ENCODE measurements around the gene PSMB4.
"Not testable (repeated sequence)": the region's sequence is repeated elsewhere in the genome, so short reads cannot be mapped to it uniquely, and the experiment has no call there.

PSMB4 gene

DNA sequence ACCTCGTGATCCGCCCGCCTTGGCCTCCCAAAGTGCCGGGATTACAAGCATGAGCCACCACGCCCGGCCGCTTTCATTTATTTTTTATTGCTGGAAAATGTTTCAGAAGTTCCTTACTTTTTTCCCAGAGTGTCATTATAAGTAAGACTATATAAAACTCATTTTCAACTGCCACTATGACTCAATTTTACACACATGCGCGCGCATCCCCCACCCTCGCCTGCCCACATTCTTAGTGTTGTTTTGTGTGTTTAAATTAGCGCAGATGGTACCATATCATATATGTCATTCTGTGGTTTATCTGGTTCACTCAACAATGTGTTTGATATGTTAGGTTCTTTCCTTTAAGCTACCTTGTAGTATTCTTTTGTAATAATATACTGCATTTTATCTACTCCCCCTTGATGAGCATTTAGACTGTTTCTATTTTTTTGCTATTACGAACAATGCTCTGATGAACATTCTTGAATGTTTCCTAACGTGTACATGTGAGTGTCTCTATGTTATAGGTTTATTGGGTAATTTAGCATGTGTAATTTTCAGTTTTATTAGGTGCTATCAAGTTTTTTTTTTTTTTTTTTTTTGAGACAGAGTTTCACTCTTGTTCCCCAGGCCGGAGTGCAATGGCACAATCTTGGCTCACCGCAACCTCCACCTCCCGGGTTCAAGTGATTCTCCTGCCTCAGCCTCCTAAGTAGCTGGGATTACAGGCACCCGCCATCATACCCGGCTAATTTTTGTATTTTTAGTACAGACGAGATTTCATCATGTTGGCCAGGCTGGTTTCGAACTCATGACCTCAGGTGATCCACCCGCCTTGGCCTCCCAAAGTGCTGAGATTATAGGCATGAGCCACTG is 8.9 kb upstream of the PSMB4 start:
- not testable (repeated sequence) for DNase-seq (ENCODE audit: low read depth in 2 of 2)

DNA sequence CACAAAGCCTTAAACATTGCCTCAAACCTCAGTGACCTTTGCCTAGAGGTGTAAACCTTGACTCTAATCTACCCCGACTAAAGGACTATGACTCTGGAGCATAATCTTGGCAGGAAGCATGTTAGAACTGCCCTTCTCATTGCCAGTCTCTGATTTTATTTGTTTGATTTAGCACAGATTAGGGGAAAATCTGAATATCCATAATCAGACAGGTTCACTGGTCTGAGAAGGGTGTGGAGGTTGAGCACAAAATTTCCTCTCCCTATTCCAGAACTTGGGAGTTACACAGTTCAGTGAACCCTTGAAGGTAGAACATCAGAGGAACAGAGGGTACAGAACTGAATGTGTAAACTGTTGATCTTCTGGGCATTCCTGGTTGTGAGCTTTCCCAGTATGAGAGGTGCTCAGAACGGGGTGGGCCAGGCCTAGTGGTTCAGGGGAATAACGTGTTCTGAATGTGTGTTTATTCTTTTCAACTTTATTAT is 8.3 kb upstream of the PSMB4 start:
- no peak for DNase-seq (ENCODE audit: low read depth in 2 of 2)

GRCh38 chr1:151393583-151393982 is 5.8 kb upstream of the PSMB4 start:
- no peak for DNase-seq (ENCODE audit: low read depth in 2 of 2)

DNA sequence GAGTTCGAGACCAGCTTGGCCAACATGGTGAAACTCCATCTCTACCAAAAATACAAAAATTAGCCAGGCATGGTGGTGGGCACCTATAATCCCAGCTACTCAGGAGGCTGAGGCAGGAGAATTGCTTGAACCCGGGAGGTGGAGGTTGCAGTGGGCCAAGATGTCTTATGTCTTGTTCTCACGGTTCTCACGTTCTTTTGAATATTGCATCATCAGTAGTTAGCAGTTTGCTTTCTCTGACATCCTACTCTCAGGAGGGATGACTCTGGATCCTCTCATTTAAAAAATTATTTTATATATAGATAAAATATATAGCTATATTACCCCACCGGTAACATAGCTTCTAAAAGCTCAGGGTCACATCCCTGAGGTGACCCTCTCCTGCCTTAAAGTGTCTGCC is 3.1 kb upstream of the PSMB4 start:
- not testable (repeated sequence) for DNase-seq (ENCODE audit: low read depth in 2 of 2)

- no peak for DNase-seq (ENCODE audit: low read depth in 2 of 2)
Measured at GRCh38 chr1:151401125-151401788, 1.9 kb downstream of the PSMB4 start.

DNA sequence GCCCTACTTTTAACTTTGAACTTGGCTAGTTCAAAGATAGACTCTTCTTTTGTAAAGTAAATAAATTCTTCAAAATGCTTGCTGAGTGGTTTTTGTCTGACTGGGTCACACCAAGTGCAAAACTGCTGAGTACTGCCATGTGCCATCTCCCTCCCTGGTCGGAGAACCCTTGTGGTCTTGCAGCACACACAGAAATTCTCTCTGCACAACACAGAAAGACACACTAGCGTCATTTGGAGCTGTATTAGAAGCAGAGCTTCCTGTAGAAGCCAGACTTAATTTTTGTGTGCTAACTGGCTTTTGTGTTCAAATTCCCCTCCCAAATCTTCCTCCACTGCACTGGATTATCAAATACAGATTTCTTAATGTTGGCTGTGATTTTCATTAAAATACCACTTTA is 2.5 kb downstream of the PSMB4 start:
- no peak for DNase-seq (ENCODE audit: low read depth in 2 of 2)

DNA sequence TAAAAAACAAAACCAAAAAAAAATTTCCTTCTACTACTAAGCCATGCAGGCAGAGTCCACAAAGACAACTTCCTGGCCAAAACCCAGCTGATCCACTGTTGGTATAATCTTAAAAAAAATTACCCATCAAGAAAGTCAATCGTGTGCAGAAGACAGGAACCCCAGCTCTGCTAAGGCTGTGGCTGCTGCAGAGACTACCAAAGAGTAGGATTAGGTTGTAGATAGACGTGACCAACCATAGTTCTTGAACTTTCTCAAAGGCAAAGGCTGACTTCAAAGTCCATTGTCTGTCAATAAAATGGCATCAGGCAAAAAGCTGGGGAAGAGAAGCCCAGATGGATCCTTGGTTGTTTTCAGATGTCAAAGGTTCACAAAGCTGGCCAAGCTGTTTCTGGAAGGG is 3.4 kb downstream of the PSMB4 start:
- no peak for DNase-seq (ENCODE audit: low read depth in 2 of 2)

DNA sequence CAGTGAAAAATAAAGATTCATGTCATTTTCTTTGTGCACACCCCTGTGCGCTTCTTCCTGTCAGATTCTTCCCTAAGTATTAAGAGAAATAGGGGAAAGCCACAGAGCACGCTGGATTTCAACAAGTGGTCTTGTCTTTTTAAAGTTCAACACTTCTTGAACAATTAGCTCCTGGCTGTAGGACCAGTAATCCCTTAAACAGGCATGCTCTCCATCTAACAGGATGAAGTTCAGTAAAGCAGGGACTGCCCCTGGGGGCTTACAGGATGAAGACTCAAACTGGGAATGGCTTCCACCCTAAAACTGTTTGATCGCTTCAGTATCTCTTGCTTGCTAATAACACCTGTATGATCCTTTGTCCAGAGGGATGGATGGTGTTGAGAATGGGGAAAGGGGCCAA is 4.2 kb downstream of the PSMB4 start:
- DNase-seq (ENCODE audit: low read depth in 2 of 2) = no peak

DNA sequence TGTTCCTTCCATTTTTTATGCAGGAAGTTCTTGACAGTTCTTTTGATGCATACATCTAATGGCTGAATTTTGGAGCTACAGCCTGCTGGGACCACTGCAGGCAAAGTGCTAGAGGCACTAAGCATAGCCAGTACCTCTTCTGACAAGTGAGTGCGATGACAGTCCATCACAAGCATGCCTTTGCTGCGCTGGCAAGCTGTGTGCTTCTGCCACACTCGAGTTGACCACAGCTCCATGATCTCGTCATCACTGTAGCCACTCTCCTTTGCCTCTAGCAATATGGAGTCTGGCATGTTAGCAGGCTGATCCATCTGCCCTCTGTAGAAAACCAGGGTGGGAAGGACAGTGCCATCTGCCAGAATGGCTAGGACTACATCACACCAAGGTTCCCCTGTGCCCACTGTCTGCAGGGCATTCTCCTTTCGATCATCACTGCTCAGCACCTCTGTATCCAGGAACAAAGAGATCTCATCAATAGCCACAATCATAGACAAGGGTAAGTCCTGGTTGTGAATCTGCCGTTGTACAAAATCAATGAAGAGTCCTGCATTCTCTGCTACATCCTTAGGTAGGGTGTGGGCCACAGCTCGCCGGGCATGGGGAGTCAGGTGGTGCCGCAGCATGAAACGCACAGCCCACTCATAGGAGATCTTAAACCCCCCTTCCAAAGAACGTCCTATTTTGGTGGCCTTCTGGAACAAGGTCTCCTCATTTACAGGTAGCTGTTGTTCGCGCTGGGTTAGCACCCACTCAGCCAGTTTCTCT is 6.0 kb downstream of the PSMB4 start:
- DNase-seq (ENCODE audit: low read depth in 2 of 2) = no peak

DNA sequence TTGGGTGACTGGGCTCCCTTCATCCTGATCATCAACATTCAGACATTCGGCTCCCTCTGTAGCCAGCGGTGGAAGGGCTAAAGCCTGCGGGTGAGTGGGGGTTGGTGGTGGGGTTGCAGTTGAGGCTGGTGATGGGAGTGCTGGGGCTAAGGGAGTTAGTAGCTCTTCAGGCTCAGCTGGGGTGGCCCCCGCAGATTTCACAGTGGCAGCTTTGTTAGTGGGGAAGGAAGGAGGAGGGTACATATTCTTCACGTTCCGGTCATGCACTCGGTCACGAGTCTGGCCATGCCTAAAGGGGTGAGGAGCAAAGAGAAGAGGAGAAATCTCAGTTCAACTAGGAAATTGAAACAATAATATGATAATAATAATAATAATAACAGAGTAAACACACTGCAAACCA is 6.8 kb downstream of the PSMB4 start:
- DNase-seq (ENCODE audit: low read depth in 2 of 2) = no peak

- no peak for DNase-seq (ENCODE audit: low read depth in 2 of 2)
Measured at GRCh38 chr1:151407304-151407703, 7.9 kb downstream of the PSMB4 start.

GRCh38 chr1:151408891-151409290 is 9.5 kb downstream of the PSMB4 start:
- no peak for DNase-seq (ENCODE audit: low read depth in 2 of 2)

DNA sequence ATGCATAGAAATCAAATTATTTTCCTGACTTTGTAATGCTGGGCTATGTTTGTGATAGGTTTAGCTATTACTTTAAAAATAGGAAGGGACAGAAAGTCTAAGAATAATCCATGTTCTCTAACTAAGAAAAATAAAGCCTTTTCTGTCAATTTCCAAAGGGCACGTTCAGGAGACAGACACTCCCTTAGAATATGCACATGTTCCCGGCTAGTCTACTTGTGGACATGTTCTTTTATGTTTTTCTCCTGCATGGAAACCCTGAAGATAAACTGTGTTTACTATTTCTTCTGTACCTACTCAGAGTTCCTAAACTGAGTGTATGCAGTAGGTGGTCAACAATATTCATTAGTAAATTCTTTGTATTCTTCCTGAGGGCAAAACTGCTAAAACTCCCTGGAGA is 12.5 kb downstream of the PSMB4 start:
- DNase-seq (ENCODE audit: low read depth in 2 of 2) = no peak

- no peak for DNase-seq (ENCODE audit: low read depth in 2 of 2)
Measured at GRCh38 chr1:151416231-151416630, 16.9 kb downstream of the PSMB4 start.

DNA sequence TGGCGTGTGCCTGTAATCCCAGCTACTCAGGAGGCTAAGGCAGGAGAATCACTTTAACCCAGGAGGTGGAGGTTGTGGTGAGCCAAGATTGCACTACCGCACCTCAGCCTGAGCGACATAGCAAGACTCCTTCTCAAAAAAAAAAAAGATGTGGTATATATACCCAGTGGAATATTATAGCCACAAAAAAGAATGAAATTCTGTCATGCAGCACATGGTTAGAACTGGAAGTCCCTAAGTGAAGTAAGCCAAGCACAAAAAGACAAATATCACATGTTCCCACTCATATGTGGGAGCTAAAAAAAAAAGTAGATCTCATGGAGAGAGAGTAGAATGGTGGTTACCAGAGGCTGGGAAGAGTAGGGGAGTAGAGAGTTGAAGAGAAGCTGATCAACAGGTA is 18.7 kb downstream of the PSMB4 start:
- no peak for DNase-seq (ENCODE audit: low read depth in 2 of 2)

DNA sequence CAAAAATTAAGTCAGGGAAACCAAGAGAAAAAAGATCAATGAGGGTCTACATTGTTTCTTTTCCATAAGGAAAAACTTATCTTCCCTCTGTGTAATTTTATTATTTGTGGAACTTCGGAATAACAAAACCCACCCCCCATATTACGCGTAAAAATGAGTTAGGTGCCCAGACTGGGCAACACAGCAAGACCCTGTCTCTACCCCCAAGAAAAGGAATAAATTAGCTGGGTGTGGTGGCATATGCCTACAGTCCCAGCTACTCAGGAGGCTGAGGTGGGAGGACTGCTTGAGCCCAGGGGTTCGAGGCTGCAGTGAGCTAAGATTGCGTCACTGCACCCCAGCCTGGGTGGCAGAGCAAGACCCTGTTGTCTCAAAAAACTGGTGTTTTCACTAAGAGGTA is 20.4 kb downstream of the PSMB4 start:
- DNase-seq (ENCODE audit: low read depth in 2 of 2) = no peak

GRCh38 chr1:151425103-151425502 is 25.7 kb downstream of the PSMB4 start:
- no peak for DNase-seq (ENCODE audit: low read depth in 2 of 2)

DNA sequence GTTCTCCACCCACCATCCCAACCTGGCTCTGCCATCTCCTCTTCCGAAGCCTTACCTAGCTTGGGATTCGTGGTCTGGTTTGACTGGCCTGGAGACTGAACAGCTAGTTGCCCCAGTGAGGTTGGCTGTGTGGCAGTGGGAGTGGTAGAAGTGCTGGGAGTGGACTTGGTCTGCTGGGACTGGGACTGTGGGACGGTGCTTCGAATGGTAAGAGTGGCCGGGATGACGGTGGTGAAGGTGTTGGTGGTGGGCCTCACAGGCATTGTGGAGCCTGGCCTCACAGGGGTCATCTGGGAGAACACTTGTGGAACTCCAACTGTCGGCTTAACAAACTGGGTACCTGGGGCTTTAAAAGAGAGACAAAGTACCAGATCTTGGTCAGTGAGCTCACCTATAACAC is 28.7 kb downstream of the PSMB4 start:
- no peak for DNase-seq (ENCODE audit: low read depth in 2 of 2)

GRCh38 chr1:151433827-151434226 is 34.5 kb downstream of the PSMB4 start:
- DNase-seq (ENCODE audit: low read depth in 2 of 2) = not testable (repeated sequence)

GRCh38 chr1:151435174-151435573 is 35.8 kb downstream of the PSMB4 start:
- DNase-seq (ENCODE audit: low read depth in 2 of 2) = no peak

DNA sequence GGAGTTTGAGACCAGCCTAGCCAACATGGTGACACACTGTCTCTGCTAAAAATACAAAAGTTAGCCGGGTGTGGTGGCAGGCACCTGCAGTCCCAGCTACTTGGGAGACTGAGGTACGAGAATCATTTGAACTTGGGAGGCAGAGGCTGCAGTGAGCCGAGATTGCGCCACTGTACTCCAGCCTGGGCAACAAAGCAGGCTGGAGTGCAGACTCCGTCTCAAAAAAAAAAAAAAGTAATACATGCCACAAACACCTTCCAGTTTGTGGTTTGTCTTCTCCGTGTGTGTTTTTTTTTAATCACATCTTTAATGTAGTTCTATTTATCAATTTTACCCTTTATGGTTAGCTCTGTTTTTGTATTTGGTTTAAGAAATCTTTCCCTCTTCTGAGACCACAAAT is 37.6 kb downstream of the PSMB4 start:
- DNase-seq (ENCODE audit: low read depth in 2 of 2) = no peak

DNA sequence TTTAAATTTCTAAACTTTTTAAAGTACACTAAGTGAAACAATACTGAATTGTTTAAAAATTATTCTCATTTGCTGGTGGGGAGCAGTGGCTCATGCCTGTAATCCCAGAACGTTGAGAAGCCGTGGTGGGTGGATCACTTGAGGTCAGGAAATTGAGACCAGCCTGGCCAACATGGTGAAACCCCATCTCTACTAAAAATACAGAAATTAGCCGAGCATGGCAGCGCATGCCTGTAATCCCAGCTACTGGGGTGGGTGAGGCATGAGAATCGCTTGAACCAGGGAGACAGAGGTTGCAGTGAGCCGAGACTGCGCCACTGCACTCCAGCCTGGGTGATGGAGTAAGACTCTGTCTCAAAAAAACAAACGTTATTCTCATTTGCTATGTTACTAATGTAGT is 38.0 kb downstream of the PSMB4 start:
- DNase-seq (ENCODE audit: low read depth in 2 of 2) = not testable (repeated sequence)
